Hematopoietic multipotent progenitor cell treated with erythropoietin and hydrocortisone succinate and interleukin-3 and kit ligand, for 8 days (in vitro differentiated cells): ENCODE results near the gene ARSA.
A peak's percentile ranks its signal among the peaks of the same experiment; 100 is the strongest.
"Not testable (repeated sequence)": the region's sequence is repeated elsewhere in the genome, so short reads cannot be mapped to it uniquely, and the experiment has no call there.

ENCODE experiments used
- DNase-seq: peaks from one replicate; pipeline ENCODE4 v3.0.0-alpha.2; 2015

ARSA gene

DNA sequence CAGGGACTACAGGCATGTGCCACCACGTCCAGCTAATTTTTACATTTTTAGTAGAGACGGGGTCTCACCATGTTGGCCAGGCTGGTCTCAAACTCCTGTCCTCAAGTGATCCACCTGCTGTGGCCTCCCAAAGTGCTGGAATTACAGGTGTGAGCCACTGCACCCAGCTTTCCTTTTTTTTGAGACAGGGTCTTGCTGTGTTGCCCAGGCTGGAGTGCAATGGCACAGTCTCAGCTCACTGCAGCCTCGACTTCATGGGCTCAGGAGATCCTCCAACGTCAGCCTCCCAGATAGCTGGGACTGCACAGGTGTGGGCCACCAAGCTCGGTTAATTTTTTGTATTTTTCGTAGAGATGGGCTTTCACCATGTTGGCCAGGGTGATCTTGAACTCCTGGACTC lies 26.7 kb upstream of the ARSA start:
- DNase-seq: not testable (repeated sequence)

DNA sequence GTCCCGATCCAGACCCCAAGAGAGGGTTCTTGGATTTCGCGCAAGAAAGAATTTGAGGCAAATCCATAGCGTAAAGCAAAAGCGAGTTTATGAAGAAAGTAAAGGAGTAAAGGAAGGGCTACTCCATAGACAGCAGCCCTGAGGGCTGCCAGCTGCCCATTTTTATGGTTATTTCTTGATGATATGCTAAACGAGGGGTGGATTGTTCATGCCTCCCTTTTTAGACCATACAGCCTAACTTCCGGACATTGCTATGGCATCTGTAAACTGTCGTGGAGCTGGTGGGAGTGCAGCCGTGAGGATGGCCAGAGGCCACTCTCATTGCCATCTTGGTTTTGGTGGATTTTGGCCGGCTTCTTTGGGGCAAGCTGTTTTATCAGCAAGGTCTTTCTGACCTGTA lies 25.3 kb upstream of the ARSA start:
- DNase-seq: no peak

DNA sequence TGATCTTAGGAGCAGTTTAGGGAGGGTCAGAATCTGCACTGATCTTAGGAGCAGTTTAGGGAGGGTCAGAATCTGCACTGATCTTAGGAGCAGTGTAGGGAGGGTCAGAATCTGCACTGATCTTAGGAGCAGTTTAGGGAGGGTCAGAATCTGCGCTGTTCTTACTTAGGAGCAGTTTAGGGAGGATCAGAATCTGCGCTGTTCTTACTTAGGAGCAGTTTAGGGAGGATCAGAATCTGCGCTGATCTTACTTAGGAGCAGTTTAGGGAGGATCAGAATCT lies 15.8 kb upstream of the ARSA start:
- not testable (repeated sequence) for DNase-seq

- not testable (repeated sequence) for DNase-seq
These were observed 15.3 kb upstream of the ARSA start for GRCh38 chr22:50643021-50643820.

- DNase-seq: no peak
These were observed 14.0 kb upstream of the ARSA start for GRCh38 chr22:50641696-50642607.

- no peak for DNase-seq
These were observed 13.1 kb upstream of the ARSA start for GRCh38 chr22:50640857-50641647.

DNA sequence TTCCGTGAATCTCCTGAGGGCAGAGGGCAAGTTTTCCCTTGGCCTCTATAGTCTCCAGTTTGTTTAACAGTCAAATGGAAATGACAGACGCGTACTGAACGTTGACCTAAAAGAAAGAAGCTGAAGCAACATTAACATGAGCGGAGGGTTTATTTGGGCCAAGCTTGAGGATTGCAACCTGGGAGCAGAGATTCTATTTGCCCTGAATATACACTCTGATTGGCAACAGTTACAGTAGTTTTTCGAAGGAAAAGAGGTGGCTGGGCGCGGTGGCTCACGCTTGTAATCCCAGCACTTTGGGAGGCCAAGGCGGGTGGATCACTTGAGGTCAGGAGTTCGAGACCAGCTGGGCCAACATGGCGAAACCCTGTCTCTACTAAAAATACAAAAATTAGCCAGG lies 12.3 kb upstream of the ARSA start:
- DNase-seq: not testable (repeated sequence)

DNA sequence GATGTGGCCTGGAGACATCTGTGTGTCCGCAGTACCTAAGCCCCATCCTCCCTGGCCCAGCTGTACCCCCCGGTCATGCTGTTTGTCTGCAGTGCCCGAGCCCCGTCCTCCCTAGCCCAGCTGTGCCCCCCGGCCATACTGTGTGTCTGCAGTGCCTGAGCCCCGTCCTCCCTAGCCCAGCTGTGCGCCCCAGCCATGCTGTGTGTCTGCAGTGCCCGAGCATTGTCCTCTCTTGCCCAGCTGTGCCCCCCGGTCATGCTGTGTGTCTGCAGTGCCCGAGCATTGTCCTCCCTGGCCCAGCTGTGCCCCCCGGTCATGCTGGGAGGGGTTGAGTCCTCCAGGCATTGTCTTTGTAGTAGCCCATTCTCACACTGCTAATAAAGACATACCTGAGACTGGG lies 7.6 kb upstream of the ARSA start:
- DNase-seq: no peak

GRCh38 chr22:50633771-50634170 lies 5.8 kb upstream of the ARSA start:
- DNase-seq: no peak

DNA sequence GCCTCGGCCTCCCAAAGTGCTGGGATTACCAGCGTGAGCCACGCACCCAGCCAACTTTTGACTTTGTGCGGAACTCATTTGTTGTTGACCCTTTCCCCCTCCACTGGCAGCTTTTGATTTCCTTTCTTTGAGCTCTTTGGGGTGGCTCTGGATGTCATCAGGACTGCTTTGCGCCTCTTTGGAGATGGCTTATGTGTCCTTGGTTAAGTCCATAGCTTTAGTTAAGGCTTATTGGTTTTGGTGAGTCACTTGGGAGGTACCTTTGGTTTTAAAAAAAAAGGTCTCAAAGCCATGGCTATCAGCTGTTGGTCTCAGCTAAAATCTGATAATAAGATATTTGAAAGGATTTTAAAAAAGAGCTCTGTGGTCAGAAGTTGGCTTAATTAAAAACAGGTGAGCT lies 5.1 kb upstream of the ARSA start:
- DNase-seq: no peak

DNA sequence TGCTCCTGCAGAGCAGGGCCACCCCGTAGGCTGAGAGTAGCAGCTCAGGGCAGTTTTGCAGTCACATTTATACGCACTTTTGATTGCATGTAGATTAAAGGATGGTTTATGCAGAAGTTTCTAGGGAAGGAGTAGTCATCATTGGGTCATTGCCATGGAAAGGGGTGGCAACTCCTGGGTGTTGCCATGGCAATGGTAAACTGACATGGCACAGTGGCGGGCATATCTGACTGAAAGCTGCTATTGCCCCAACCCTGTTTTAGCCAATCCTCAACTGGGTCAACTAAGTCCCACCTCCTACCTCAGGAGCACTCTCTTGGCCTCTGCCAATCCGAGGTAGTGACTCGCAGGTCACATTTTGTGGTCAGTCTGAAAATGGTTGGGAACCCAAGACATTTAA lies 2.4 kb upstream of the ARSA start:
- DNase-seq: peak; percentile 65

DNA sequence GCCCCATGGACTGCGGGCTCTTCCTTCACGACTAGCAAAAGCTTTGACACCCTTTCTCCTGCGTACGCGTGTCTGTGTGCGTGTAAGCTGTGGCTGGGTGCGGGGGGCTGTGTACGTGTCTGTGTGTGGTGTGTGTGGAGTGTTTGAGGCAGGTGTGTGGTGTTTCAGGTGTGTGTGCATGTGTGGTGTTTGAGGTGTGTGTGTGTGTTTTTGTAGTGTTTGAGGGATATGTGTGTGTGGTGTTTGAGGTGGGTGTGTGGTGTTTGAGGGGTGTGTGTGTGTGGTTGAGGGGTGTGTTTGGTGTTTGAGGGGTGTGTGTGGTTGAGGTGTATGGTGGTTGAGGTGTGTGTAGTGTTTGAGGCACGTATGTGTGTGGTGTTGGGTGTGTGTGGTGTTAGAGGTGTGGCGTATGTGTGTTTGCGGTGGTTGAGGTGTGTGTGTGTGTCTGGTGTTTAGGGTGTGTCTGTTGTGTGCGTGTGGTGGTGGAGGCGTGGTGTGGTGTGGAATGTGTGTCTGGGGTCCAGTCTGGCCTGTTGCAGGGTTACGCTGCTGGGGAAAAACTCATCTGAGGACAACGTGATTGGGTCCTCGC lies 687 bp upstream of the ARSA start:
- DNase-seq: no peak

DNA sequence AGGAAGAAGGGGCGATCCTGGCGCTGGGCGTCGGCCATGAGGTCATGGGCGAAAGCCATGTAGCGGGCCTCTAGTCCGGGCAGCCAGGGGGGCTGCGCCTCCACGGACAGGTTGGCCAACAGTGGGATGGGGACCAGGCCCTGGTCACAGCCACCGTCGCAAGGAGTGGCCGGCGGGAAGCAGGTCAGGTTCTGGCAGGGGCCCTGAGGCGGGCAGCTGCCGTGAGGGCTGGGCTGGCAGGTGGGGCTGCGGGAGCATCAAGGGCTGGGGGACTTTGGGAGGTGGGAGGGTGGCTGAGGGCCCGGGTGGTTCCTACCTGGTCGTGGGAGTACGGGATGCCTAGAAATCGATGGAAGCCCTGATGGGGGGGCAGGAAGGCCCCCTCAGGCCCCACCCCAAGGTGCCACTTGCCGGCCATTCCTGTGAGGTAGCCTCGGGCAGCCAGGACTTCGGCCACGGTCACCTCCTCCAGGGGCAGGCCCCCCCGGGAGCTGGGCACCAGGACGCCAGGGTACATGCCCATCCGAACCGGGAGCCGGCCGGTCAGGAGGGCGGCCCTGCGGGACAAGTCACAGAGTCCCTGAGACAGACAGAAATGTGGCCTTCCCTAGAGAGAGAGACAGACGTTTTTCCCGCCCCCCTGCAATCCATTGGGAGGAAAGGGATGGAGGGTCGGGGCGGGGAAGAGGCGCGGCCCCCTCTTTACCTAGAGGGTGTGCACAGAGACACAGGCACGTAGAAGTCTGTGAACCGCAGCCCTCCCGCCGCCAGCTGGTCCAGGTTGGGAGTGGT lies 906 bp downstream of the ARSA start:
- DNase-seq: no peak

DNA sequence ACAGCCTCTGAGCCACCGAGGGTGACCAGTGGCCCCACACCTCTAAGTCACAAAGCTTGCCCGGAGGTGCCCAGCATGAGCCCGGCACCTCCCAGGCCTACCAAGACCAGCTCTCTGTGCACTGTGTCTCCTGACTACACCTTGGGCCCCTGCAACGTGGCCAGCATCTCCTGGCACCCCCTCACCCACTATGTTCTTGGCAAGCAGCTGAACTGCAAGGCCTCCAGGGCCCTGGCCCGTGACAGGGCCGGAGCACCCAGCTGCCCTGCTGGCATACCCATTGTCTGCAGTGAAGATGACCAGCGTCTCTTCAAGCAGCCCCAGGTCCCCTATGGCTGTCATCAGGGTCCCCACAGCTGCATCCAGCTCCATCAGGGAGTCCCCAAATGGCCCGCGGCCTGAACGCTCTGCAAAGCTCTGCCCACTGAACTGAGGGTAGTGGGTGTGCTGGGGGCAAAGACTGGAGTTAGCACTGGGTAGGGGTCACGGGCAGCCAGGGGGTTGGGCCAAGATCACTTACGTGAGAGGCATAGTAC lies 1.6 kb downstream of the ARSA start:
- DNase-seq: no peak

- no peak for DNase-seq
These were observed 2.2 kb downstream of the ARSA start for GRCh38 chr22:50625568-50626313.

DNA sequence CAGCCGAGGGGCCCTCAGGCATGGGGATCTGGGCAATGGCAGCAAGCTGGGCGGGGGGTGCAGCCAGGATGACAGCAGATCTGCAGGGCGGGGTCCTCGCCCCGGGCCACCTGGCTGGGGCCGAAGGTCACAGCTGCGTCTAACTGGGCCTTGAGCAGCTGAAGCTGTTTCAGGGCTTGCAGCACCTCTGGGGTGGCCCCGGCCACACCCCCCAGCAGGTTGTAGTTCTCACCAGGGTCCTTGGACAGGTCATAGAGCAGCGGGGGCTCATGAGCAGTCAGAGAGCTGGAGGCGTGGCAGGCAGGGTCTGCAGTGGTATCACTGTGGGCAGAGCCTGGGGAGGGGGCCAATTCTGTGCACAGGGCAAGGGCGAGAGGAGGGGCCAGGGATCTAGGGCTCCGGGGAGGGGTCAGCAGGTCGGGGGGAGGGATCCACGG lies 2.8 kb downstream of the ARSA start:
- DNase-seq: no peak

DNA sequence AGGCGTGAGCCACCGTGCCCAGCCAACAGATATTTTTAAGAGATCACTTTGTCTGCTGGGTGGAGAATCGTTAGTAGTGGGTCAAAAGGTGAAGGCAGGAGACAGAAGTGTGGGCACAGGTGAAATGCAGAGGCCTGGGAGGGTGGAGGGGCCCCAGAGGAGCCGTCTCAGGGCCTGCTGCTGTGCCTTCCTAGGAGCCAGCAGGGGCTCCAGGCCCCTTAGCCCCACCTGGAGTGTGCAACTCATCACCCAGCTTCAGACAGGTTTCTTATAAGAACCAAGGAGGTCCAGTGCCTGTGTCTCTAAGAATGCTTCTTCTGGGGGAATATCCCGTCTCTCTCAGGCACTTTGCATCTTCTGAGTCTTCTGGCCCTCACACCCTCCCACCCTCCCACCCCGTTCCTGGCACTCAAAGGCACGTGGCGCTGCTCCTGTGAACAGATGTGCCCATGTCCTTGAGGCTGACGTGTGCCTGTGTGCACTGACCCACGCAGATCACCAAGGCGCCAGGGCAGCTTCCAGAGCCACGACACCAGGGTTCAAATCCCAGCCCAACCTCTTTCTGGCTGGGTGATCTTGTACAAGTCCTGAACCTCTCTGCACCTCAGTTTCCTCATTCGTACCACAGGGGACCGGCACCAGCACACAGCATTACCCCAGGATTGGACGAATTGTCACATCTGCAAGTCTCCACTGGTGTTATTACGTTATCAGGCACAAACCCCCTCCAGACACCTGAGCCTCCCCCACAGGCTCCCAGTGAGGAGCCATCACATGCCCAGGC lies 3.4 kb downstream of the ARSA start:
- no peak for DNase-seq

- no peak for DNase-seq
These were observed 5.1 kb downstream of the ARSA start for GRCh38 chr22:50622723-50623327.

DNA sequence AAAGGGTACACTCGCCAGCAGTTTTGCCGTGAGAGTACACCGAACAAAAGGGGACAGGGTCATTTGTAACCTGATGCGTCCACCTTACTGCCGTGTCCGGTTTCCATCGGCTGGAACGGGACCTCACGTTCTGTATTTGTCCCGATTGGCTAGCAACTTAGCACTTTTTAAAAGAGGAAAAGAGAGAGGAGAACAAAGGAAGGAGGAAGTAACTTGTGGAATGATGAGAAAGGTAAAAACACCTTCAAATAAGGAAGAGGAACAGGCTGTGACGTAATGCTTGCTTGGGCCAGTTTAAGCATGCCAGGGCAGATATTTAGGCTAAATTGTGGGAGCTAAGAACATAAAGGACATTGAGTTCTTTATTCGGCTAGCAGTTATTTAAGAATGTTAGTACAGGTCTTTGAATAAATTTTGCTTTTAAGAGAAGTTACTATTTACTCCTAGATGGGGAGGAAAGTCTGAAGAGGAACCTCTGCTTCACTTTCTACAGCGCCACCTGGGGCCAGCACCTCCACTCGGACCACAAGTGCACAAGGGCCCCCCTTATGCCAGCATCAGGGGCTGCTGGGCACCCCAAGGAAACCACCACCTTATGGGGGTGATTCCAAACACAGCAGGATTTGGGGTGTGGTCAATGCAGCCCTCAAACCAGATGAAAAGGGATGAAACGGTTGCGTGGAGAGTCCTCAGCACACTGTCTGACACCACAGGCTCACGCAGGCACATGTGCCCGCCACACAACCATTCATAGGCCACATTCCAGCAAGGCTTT lies 5.8 kb downstream of the ARSA start:
- peak; percentile 14 for DNase-seq
